CD14-positive monocyte (primary cell): Measurements from ENCODE around the gene ZNF710. TPM values are rescaled to one million over a fixed set of nuclear protein-coding genes. Genes with fewer than 3 reads are reported as not detected.
A peak's percentile ranks its signal among the peaks of the same experiment; 100 is the strongest.

Experiments
- DNase-seq, 3 donors: peaks; one replicate each; pipeline ENCODE4 v3.0.0-alpha.2; 2011 to 2022
- H2AFZ ChIP-seq: 2 replicates; pipeline ENCODE4 v1.6.0; 2012; ENCODE audit warnings: mild to moderate bottlenecking, low read depth, low read length, inconsistent platforms; ENCODE audit not compliant: insufficient read depth, poor library complexity, severe bottlenecking
- H3K27ac ChIP-seq, 2 donors: 1 replicate in 1 of 2; 2 replicates in 1 of 2; pipeline ENCODE4 v1.5.1; 2012 to 2013; ENCODE audit warnings: low read length in 2 of 2, control low read depth in 1 of 2, inconsistent platforms in 1 of 2, low read depth in 1 of 2, mild to moderate bottlenecking in 1 of 2
- H3K27me3 ChIP-seq, 2 donors: one replicate each; pipeline versions ENCODE4 v1.6.0 to v1.6.1; 2011 to 2013; ENCODE audit warnings: low read length in 2 of 2; ENCODE audit not compliant: control insufficient read depth in 2 of 2, insufficient read depth in 2 of 2
- H3K36me3 ChIP-seq, 2 donors: replicated peaks in 1 of 2; 1 replicate in 1 of 2; 2 replicates in 1 of 2; pipeline versions ENCODE4 v1.5.1 to v1.6.1; 2012 to 2013; ENCODE audit warnings: low read length in 2 of 2, control low read depth in 1 of 2, inconsistent platforms in 1 of 2, mild to moderate bottlenecking in 1 of 2; ENCODE audit not compliant: insufficient read depth in 2 of 2, control insufficient read depth in 1 of 2
- H3K4me1 ChIP-seq, 2 donors: 1 replicate in 1 of 2; 2 replicates in 1 of 2; pipeline versions ENCODE4 v1.5.1 to v1.6.1; 2012 to 2013; ENCODE audit warnings: low read length in 2 of 2, control low read depth in 1 of 2, inconsistent platforms in 1 of 2, mild to moderate bottlenecking in 1 of 2, moderate library complexity in 1 of 2; ENCODE audit not compliant: insufficient read depth in 2 of 2, control insufficient read depth in 1 of 2
- H3K4me2 ChIP-seq: replicated peaks from 2 replicates; pipeline ENCODE3; 2012; ENCODE audit warnings: low read length, moderate library complexity, mild to moderate bottlenecking; ENCODE audit not compliant: poor library complexity, severe bottlenecking; ENCODE audit errors: extremely low read depth
- H3K4me3 ChIP-seq, 3 experiments: fragments of 200-600 bp in 1 of 3; sonication (generic) in 1 of 3; replicated peaks in 1 of 3; 1 replicate in 2 of 3; 2 replicates in 1 of 3; pipeline ENCODE4 v1.5.1; 2011 to 2013; ENCODE audit warnings: low read length in 3 of 3, mild to moderate bottlenecking in 3 of 3, control low read depth in 2 of 3, low read depth in 2 of 3, inconsistent platforms in 1 of 3, moderate library complexity in 1 of 3
- H3K79me2 ChIP-seq: 2 replicates; pipeline ENCODE4 v1.6.0; 2012; ENCODE audit warnings: mild to moderate bottlenecking, control low read depth, inconsistent platforms, low read length, moderate library complexity; ENCODE audit not compliant: insufficient read depth
- H3K9ac ChIP-seq: 2 replicates; pipeline ENCODE4 v1.6.0; 2017; ENCODE audit warnings: low read length, mild to moderate bottlenecking; ENCODE audit not compliant: insufficient read depth, poor library complexity, severe bottlenecking
- H3K9me3 ChIP-seq, 2 donors: replicated peaks in 1 of 2; 1 replicate in 1 of 2; 2 replicates in 1 of 2; pipeline versions ENCODE4 v1.5.1 to v1.6.1; 2012 to 2013; ENCODE audit warnings: low read length in 2 of 2, control low read depth in 1 of 2; ENCODE audit not compliant: control insufficient read depth in 1 of 2, insufficient read depth in 1 of 2
- H4K20me1 ChIP-seq: 2 replicates; pipeline ENCODE4 v1.6.0; 2012; ENCODE audit warnings: mild to moderate bottlenecking, low read length, control low read depth, moderate library complexity; ENCODE audit not compliant: insufficient read depth
- H3K27ac Mint-ChIP-seq, 7 donors: one replicate each; pipeline ENCODE4 v1.8.0; 2020; ENCODE audit warnings: mild to moderate bottlenecking in 7 of 7, mixed read lengths in 7 of 7, moderate library complexity in 6 of 7, inconsistent platforms in 2 of 7
- H3K27me3 Mint-ChIP-seq, 3 donors: one replicate each; pipeline ENCODE4 v1.8.0; 2021 to 2022; ENCODE audit warnings: low read depth in 3 of 3, mild to moderate bottlenecking in 3 of 3, mixed read lengths in 3 of 3, moderate library complexity in 3 of 3, inconsistent platforms in 1 of 3
- H3K36me3 Mint-ChIP-seq, 2 donors: one replicate each; pipeline ENCODE4 v1.8.0; 2020; ENCODE audit warnings: mixed read lengths in 2 of 2, inconsistent platforms in 1 of 2, mild to moderate bottlenecking in 1 of 2
- H3K4me1 Mint-ChIP-seq: one replicate; pipeline ENCODE4 v1.8.0; 2020; ENCODE audit warnings: mild to moderate bottlenecking, mixed read lengths
- H3K4me3 Mint-ChIP-seq, 2 donors: one replicate each; pipeline ENCODE4 v1.8.0; 2020; ENCODE audit warnings: mild to moderate bottlenecking in 2 of 2, mixed read lengths in 2 of 2, moderate library complexity in 1 of 2
- H3K9me3 Mint-ChIP-seq, 7 donors: one replicate each; pipeline ENCODE4 v1.8.0; 2020 to 2022; ENCODE audit warnings: mixed read lengths in 7 of 7, mild to moderate bottlenecking in 6 of 7, moderate library complexity in 6 of 7, inconsistent platforms in 2 of 7
- CTCF ChIP-seq: fragments of 200-600 bp; IDR thresholded peaks from one replicate; pipeline ENCODE4 v1.8.0; 2022; ENCODE audit warnings: antibody characterized with exemption, mild to moderate bottlenecking
- WGBS: methylation state at CpG from one replicate; pipeline ENCODE4 v1.1.5; 2013; ENCODE audit warnings: missing lambda C conversion rate; ENCODE audit not compliant: insufficient coverage; 5-methylcytosine and 5-hydroxymethylcytosine counted together
- intact Hi-C, 2 donors: fragments of 100-400 bp; cut with micrococcal nuclease; formaldehyde crosslinking; loops; one replicate each; pipeline versions ENCODE4 v1.15.0 to v1.15.1; 2023
- polyA plus RNA-seq, 3 donors: library from polyadenylated mRNA; depleted of rRNA in 1 of 3; unstranded in 2 of 3; stranded (reverse) in 1 of 3; fragments of 300-500 nt in 2 of 3; fragments of >200 nt in 1 of 3; fragmentation: Illumina TruSeq in 2 of 3; gene quantifications; 1 replicate in 2 of 3; 2 replicates in 1 of 3; pipeline ENCODE4 v1.2.3, GENCODE V29; 2012 to 2021

Gene ZNF710
- polyA plus RNA-seq, 3 donors, result 3.4 to 45.6 (median 4.8) TPM

GRCh38 chr15:90022905-90023700, 22.0 kb downstream of the ZNF710 start:
- DNase-seq, result no peak
- Mint-ChIP-seq H3K4me1 (peaks cover 75% of the 10 kb centered on the region), H3K9me3 (peaks cover 0 to 1% (median 0%) of the 10 kb centered on the region in 7 donors), H3K27ac (peak overlapping the region in 1 of 7 donors; percentile 30), H3K4me3 (no peak overlapping the region), H3K36me3 (peaks cover 21 to 44% of the 10 kb centered on the region in 2 donors), H3K27me3 (peaks cover 0 to 3% (median 3%) of the 10 kb centered on the region in 3 donors)
- Histone ChIP-seq H3K36me3 (peaks cover 2 to 12% of the 10 kb centered on the region in 2 donors), H3K4me2 (no peak overlapping the region), H3K4me1 (peaks cover 62 to 82% of the 10 kb centered on the region in 2 donors), H3K4me3 (no peak overlapping the region), H3K9ac (no peak overlapping the region), H3K27ac (peak overlapping the region in 1 of 2 donors; percentile 40), H3K27me3 (no peaks in the 10 kb centered on the region), H3K79me2 (peaks cover 100% of the 10 kb centered on the region), H4K20me1 (no peaks in the 10 kb centered on the region), H3K9me3 (no peaks in the 10 kb centered on the region), H2AFZ (no peak overlapping the region)
- TF ChIP-seq CTCF, result no peak
- intact Hi-C loops, result no loop called here
- 100% methylated on average over 1 of the region's 6 CpGs for WGBS

GRCh38 chr15:90024406-90024805, 23.3 kb downstream of the ZNF710 start:
- TF ChIP-seq CTCF, result no peak
- no peak overlapping the region for H3K4me2 ChIP-seq

More at GRCh38 chr15:90024406-90024805, 23.3 kb downstream of the ZNF710 start:
- Mint-ChIP-seq H3K9me3 (peaks cover 0 to 1% (median 0%) of the 10 kb centered on the region in 7 donors), H3K27ac (peak overlapping the region in 2 of 7 donors; percentile 63 to 77), H3K27me3 (peaks cover 0 to 3% (median 0%) of the 10 kb centered on the region in 3 donors), H3K4me3 (no peak overlapping the region), H3K4me1 (peaks cover 75% of the 10 kb centered on the region), H3K36me3 (peaks cover 26 to 49% of the 10 kb centered on the region in 2 donors)
- H2AFZ ChIP-seq, result no peak overlapping the region
- no peak overlapping the region for H3K4me3 ChIP-seq
- no peak overlapping the region for H3K9ac ChIP-seq
- H3K36me3 ChIP-seq, result peaks cover 5 to 12% of the 10 kb centered on the region in 2 donors
- WGBS, result no CpG with 5 or more reads among the region's 4 CpGs
- intact Hi-C loops, result no loop called here
- H3K9me3 ChIP-seq, result no peaks in the 10 kb centered on the region
- DNase-seq, result no peak
- no peaks in the 10 kb centered on the region for H3K27me3 ChIP-seq
- no peaks in the 10 kb centered on the region for H4K20me1 ChIP-seq
- H3K27ac ChIP-seq, result peak overlapping the region in 1 of 2 donors; percentile 40
- peaks cover 64 to 82% of the 10 kb centered on the region in 2 donors for H3K4me1 ChIP-seq
- H3K79me2 ChIP-seq, result peaks cover 100% of the 10 kb centered on the region
